T-cell (primary cell): ENCODE measurements around the gene CEP41. TPM values are rescaled to one million over a fixed set of nuclear protein-coding genes. Genes with fewer than 3 reads are reported as not detected.
"Not testable (repeated sequence)": the region's sequence is repeated elsewhere in the genome, so short reads cannot be mapped to it uniquely, and the experiment has no call there.

Experiments used
- ATAC-seq, 4 experiments: fragments of 200-7000 bp in 3 of 4; fragments of 150-1000 bp in 1 of 4; cut with Tn5 transposase; replicated peaks in 1 of 4; 1 replicate in 3 of 4; 2 replicates in 1 of 4; pipeline ENCODE4 v1.10.0; 2021; ENCODE audit warnings: moderate library complexity in 3 of 4, mild to moderate bottlenecking in 2 of 4, moderate number of reproducible peaks in 1 of 4
- CTCF ChIA-PET, 2 donors: fragments of 300-600 bp; sonication (Branson Sonifier 250); formaldehyde crosslinking; loops; one replicate each; lab custom pipeline; 2022; ENCODE audit warnings: antibody characterized with exemption in 2 of 2; lab: Charles Lee
- POLR2A ChIA-PET, 2 donors: fragments of 300-600 bp; sonication (Branson Sonifier 250); formaldehyde crosslinking; loops; one replicate each; lab custom pipeline; 2022; ENCODE audit warnings: antibody characterized with exemption in 2 of 2; lab: Charles Lee
- DNase-seq, 35 experiments: peaks; one replicate each; pipeline versions ENCODE4 v3.0.0 to v3.0.0-alpha.2; 2013 to 2023
- H3K27ac ChIP-seq: one replicate; pipeline ENCODE4 v1.5.1; 2013; ENCODE audit warnings: low read length
- H3K27me3 ChIP-seq, 2 experiments: replicated peaks in 1 of 2; 1 replicate in 1 of 2; 2 replicates in 1 of 2; pipeline versions ENCODE4 v1.6.1 to v1.7.0; 2013; ENCODE audit warnings: low read length in 1 of 2, mixed read lengths in 1 of 2; ENCODE audit not compliant: control insufficient read depth in 2 of 2, insufficient read depth in 2 of 2; ENCODE audit errors: extremely low read depth in 1 of 2
- H3K36me3 ChIP-seq, 2 donors: 1 replicate in 1 of 2; 2 replicates in 1 of 2; pipeline versions ENCODE4 v1.6.1 to v1.7.0; 2013; ENCODE audit warnings: low read length in 1 of 2; ENCODE audit not compliant: control insufficient read depth in 2 of 2, insufficient read depth in 1 of 2; ENCODE audit errors: extremely low read depth in 1 of 2
- H3K4me1 ChIP-seq, 2 experiments: 1 replicate in 1 of 2; 2 replicates in 1 of 2; pipeline versions ENCODE4 v1.6.1 to v1.7.0; 2013; ENCODE audit warnings: low read length in 2 of 2, mixed read lengths in 1 of 2; ENCODE audit not compliant: insufficient read depth in 2 of 2, control insufficient read depth in 1 of 2; ENCODE audit errors: extremely low read depth in 1 of 2
- H3K4me3 ChIP-seq, 2 donors: 1 replicate in 1 of 2; 2 replicates in 1 of 2; pipeline versions ENCODE4 v1.5.1 to v1.7.0; 2013; ENCODE audit warnings: mild to moderate bottlenecking in 2 of 2, low read length in 1 of 2, moderate library complexity in 1 of 2; ENCODE audit not compliant: control insufficient read depth in 1 of 2; ENCODE audit errors: extremely low read depth in 1 of 2
- H3K9me3 ChIP-seq: 2 replicates; pipeline ENCODE4 v1.7.0; 2013
- H3K27ac Mint-ChIP-seq, 2 donors: one replicate each; pipeline ENCODE4 v1.8.0; 2020 to 2021; ENCODE audit warnings: mild to moderate bottlenecking in 2 of 2, mixed read lengths in 2 of 2
- H3K27me3 Mint-ChIP-seq, 2 donors: one replicate each; pipeline ENCODE4 v1.8.0; 2021 to 2022; ENCODE audit warnings: mixed read lengths in 2 of 2
- H3K36me3 Mint-ChIP-seq: one replicate; pipeline ENCODE4 v1.8.0; 2021; ENCODE audit warnings: mixed read lengths
- H3K4me1 Mint-ChIP-seq, 3 donors: one replicate each; pipeline ENCODE4 v1.8.0; 2020 to 2022; ENCODE audit warnings: mixed read lengths in 3 of 3, mild to moderate bottlenecking in 1 of 3
- H3K4me3 Mint-ChIP-seq, 3 donors: one replicate each; pipeline ENCODE4 v1.8.0; 2020 to 2022; ENCODE audit warnings: mild to moderate bottlenecking in 3 of 3, mixed read lengths in 3 of 3, moderate library complexity in 3 of 3
- H3K9me3 Mint-ChIP-seq, 3 donors: one replicate each; pipeline ENCODE4 v1.8.0; 2020 to 2022; ENCODE audit warnings: mixed read lengths in 3 of 3
- WGBS: methylation state at CpG from one replicate; pipeline ENCODE4 v1.1.5; 2013; ENCODE audit warnings: missing lambda C conversion rate; ENCODE audit not compliant: insufficient coverage; 5-methylcytosine and 5-hydroxymethylcytosine counted together
- total RNA-seq, 35 experiments: library from RNA in 6 of 35; stranded (reverse) in 6 of 35; fragments of 120-200 nt in 1 of 35; gene quantifications; one replicate each; pipeline versions ENCODE4 v1.2.1 to v1.2.4 and lab custom pipeline; 2013 to 2026

Gene CEP41
- total RNA-seq, 5 donors from 2014 or later (not counting 1 experiment from before 2014, with no cell fraction given): 6.3 to 13.6 (median 9.2) TPM

GRCh38 chr7:130379921-130380860 is 60.6 kb downstream of the CEP41 start, which contains the start of gene CPA1:
Gene CPA1, plus strand, starts transcription at chr7:130380494. Its CDS starts 27 bp downstream, at chr7:130380521.
- CTCF ChIA-PET: no interaction called here

GRCh38 chr7:130379532-130379920 is 61.3 kb downstream of the CEP41 start:
- H3K4me3 ChIP-seq: no peak overlapping the region
- Mint-ChIP-seq H3K27ac (no peak overlapping the region), H3K27me3 (no peaks in the 10 kb centered on the region), H3K4me1 (no peaks in the 10 kb centered on the region), H3K36me3 (peaks cover 3% of the 10 kb centered on the region), H3K9me3 (peaks cover 0 to 8% (median 7%) of the 10 kb centered on the region in 3 donors), H3K4me3 (no peak overlapping the region)
- no peaks in the 10 kb centered on the region for H3K9me3 ChIP-seq
- peaks cover 0 to 15% of the 10 kb centered on the region in 2 experiments for H3K27me3 ChIP-seq
- CTCF ChIA-PET: no interaction called here
- H3K36me3 ChIP-seq: no peaks in the 10 kb centered on the region
- no peak for DNase-seq
- no peaks in the 10 kb centered on the region for H3K4me1 ChIP-seq
- POLR2A ChIA-PET: no interaction called here
- ATAC-seq: no peak
- H3K27ac ChIP-seq: no peak overlapping the region
- 87% methylated on average over 10 of the region's 10 CpGs for WGBS

More at GRCh38 chr7:130379921-130380860, 60.6 kb downstream of the CEP41 start, which contains the start of gene CPA1:
- H3K36me3 Mint-ChIP-seq: peaks cover 3% of the 10 kb centered on the region
- H3K27me3 ChIP-seq: peaks cover 0 to 19% of the 10 kb centered on the region in 2 experiments
- H3K27ac ChIP-seq: no peak within 1 kb of the TSS
- H3K4me3 Mint-ChIP-seq: no peak within 1 kb of the TSS
- no peaks in the 10 kb centered on the region for H3K9me3 ChIP-seq
- DNase-seq (no peak), ATAC-seq (no peak)
- no peaks in the 10 kb centered on the region for H3K4me1 ChIP-seq
- H3K27me3 Mint-ChIP-seq: no peaks in the 10 kb centered on the region
- WGBS: 89% methylated on average over 15 of the region's 20 CpGs
- H3K4me3 ChIP-seq: no peak within 1 kb of the TSS
- H3K9me3 Mint-ChIP-seq: peaks cover 0 to 8% (median 7%) of the 10 kb centered on the region in 3 donors
- no peak within 1 kb of the TSS for H3K27ac Mint-ChIP-seq
- H3K4me1 Mint-ChIP-seq: no peaks in the 10 kb centered on the region
- POLR2A ChIA-PET: no interaction called here
- no peaks in the 10 kb centered on the region for H3K36me3 ChIP-seq

GRCh38 chr7:130379019-130379418 is 61.8 kb downstream of the CEP41 start:
- peaks cover 3% of the 10 kb centered on the region for H3K36me3 Mint-ChIP-seq
- H3K9me3 ChIP-seq: no peaks in the 10 kb centered on the region
- ATAC-seq: no peak
- peaks cover 0 to 11% of the 10 kb centered on the region in 2 experiments for H3K27me3 ChIP-seq
- no peak overlapping the region for H3K27ac Mint-ChIP-seq
- no peak overlapping the region for H3K27ac ChIP-seq
- H3K4me1 ChIP-seq: no peaks in the 10 kb centered on the region
- WGBS: 90% methylated on average over 7 of the region's 7 CpGs
- H3K4me1 Mint-ChIP-seq: no peaks in the 10 kb centered on the region
- no peaks in the 10 kb centered on the region for H3K36me3 ChIP-seq
- CTCF ChIA-PET: no interaction called here
- peaks cover 0 to 8% (median 7%) of the 10 kb centered on the region in 3 donors for H3K9me3 Mint-ChIP-seq
- H3K4me3 Mint-ChIP-seq: no peak overlapping the region
- no peak overlapping the region for H3K4me3 ChIP-seq
- no peaks in the 10 kb centered on the region for H3K27me3 Mint-ChIP-seq
- POLR2A ChIA-PET: no interaction called here
- no peak for DNase-seq

- Mint-ChIP-seq H3K4me1 (no peaks in the 10 kb centered on the region), H3K4me3 (no peak overlapping the region), H3K36me3 (peaks cover 3% of the 10 kb centered on the region), H3K9me3 (peaks cover 0 to 8% (median 7%) of the 10 kb centered on the region in 3 donors), H3K27me3 (no peaks in the 10 kb centered on the region), H3K27ac (no peak overlapping the region)
- Histone ChIP-seq H3K27ac (no peak overlapping the region), H3K27me3 (peaks cover 0 to 10% of the 10 kb centered on the region in 2 experiments), H3K4me3 (no peak overlapping the region), H3K4me1 (no peaks in the 10 kb centered on the region), H3K9me3 (no peaks in the 10 kb centered on the region), H3K36me3 (no peaks in the 10 kb centered on the region)
- no peak for DNase-seq
- ChIA-PET CTCF (no interaction called here), POLR2A (interaction anchor here in 1 of 2 donors (0.6 kb wide), 1 partner anchor 175 kb away, joined by 3 read pairs; no protein-coding TSS in a partner anchor)
- WGBS: 76% methylated on average over 6 of the region's 6 CpGs
- ATAC-seq: no peak
These were observed 63.6 kb downstream of the CEP41 start for GRCh38 chr7:130377178-130377577.

- H3K36me3 ChIP-seq, ATAC-seq, H3K4me1 Mint-ChIP-seq, H3K4me3 Mint-ChIP-seq, H3K4me1 ChIP-seq, DNase-seq, H3K27ac Mint-ChIP-seq, H3K4me3 ChIP-seq, CTCF ChIA-PET, H3K27ac ChIP-seq, POLR2A ChIA-PET, H3K36me3 Mint-ChIP-seq, H3K9me3 Mint-ChIP-seq, H3K9me3 ChIP-seq, H3K27me3 Mint-ChIP-seq: not testable (repeated sequence)
- 80% methylated on average over 1 of the region's 1 CpG for WGBS
- peaks cover 0 to 10% of the 10 kb centered on the region in 2 experiments for H3K27me3 ChIP-seq
These were observed 64.4 kb downstream of the CEP41 start for GRCh38 chr7:130376461-130376860.

- WGBS: 100% methylated on average over 2 of the region's 6 CpGs
- H3K4me3 Mint-ChIP-seq: no peak overlapping the region
- no peak overlapping the region for H3K27ac ChIP-seq
- no peaks in the 10 kb centered on the region for H3K27me3 Mint-ChIP-seq
- H3K36me3 ChIP-seq: no peaks in the 10 kb centered on the region
- peaks cover 3% of the 10 kb centered on the region for H3K36me3 Mint-ChIP-seq
- H3K4me3 ChIP-seq: no peak overlapping the region
- H3K9me3 Mint-ChIP-seq: peaks cover 0 to 8% (median 7%) of the 10 kb centered on the region in 3 donors
- DNase-seq (no peak), ATAC-seq (no peak)
- no peak overlapping the region for H3K27ac Mint-ChIP-seq
- no peaks in the 10 kb centered on the region for H3K9me3 ChIP-seq
- ChIA-PET POLR2A (no interaction called here), CTCF (no interaction called here)
- H3K4me1 Mint-ChIP-seq: peaks cover under 1 to 6% (median 6%) of the 10 kb centered on the region in 3 donors
- peaks cover 0 to 4% of the 10 kb centered on the region in 2 experiments for H3K27me3 ChIP-seq
- peaks cover 0 to 7% of the 10 kb centered on the region in 2 experiments for H3K4me1 ChIP-seq
These were observed 66.3 kb downstream of the CEP41 start for GRCh38 chr7:130374507-130374906.
